ENCODE measurements around the gene PROCR.
"Not testable (repeated sequence)": the region's sequence is repeated elsewhere in the genome, so short reads cannot be mapped to it uniquely, and the experiment has no call there.

The PROCR gene

DNA sequence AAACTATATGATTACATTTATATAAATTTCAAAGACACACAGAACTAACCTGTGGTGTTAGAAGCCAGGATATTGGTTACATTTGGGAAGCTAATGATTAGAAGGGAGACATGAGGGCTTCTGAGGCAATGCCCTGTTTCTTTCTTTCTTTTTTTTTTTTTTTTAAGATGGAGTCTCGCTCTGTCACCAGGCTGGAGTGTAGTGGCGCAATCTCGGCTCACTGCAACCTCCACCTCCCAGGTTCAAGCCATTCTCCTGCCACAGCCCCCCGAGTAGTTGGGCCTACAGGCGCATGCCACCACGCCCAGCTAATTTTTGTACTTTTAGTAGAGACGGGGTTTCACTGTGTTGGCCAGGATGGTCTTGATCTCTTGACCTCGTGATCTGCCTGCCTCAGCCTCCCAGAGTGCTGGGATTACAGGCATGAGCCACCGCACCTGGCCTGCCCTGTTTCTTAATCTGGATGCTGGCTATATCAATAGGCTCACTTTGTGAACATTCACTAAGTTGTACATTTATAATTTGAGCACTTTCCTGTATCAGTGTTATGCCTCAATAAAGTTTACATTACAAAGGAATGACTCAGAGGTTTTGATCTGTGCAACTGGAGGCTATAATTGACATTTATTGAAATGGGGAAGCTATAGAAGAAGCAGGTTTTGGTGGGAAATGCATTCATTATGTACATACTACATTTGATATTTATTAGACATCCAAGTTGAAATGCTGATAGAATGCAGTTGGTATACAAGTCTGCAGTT, 21.3 kb downstream of the PROCR start:
- DNase-seq (ENCODE audit: low spot score), result not testable (repeated sequence)

DNA sequence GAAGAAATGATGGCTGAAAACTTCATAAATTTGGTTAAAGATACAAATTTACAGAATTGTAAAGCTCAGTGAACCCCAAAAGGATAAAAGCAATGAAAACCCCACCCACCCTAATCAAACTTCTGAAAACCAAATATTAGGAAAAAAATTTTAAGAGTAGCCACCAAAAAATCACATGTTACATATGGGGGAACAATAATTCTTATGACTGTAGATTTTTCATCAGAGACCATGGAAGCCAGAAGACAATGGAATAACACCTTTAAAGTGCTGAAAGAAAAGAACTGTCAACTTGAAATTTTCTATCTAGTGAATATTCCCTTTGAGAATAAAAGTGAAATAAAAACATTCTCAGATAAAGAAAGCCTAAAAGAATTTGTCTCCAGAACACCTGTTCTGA, 24.4 kb downstream of the PROCR start:
- no peak for DNase-seq (ENCODE audit: low spot score)

DNA sequence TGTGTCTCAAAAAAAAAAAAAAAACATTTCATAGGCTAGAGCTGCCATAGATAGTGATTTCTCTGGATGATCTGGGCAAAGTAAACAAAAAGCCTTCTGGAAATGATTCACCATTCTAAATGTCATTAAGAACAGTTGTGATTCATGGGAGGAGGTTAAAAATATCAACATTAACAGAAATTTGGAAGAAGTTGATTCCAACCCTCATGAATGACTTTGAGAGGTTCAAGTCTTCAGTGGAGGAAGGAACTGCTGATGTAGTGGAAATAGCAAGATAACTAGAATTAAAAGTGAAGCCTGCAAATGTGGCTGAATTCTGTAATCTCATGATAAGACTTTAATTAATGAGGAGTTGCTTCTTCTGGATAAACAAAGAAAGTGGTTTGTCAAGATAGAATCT, 27.9 kb downstream of the PROCR start:
- peak; percentile 24 for DNase-seq (ENCODE audit: low spot score)

DNA sequence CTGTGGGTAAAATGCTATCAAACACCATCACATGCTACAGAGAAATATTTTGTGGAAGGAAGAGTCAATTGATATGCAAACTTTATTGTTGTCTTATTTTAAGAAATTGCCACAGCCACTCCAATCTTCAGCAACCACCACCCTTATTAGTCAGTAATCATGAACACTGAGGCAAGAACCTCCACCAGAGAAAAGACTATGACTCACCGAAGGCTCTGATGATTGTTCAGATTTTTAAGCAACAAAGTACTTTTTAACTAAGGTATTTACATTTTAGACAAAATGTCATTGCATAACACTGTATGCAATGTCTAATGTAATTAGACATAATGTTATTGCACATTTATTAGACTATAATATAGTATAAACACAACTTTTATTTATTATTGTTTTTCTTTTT, 28.4 kb downstream of the PROCR start:
- DNase-seq (ENCODE audit: low spot score), result peak; percentile 29

DNA sequence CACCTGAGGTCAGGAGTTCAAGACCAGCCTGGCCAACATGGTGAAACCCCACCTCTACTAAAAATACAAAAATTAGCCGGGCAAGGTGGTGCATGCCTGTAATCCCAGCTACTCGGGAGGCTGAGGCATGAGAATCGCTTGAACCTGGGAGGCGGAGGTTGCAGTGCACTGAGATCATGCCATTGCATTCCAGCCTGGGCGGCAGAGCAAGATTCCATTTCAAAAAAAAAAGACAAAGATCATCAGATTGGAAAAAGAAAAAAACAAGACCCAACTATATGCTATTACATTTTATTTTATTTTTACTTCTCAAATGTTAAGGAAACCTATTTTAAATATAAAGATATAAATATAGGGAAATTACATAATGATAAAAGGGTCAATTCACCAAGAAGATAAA, 29.6 kb downstream of the PROCR start:
- DNase-seq (ENCODE audit: low spot score), result not testable (repeated sequence)

DNA sequence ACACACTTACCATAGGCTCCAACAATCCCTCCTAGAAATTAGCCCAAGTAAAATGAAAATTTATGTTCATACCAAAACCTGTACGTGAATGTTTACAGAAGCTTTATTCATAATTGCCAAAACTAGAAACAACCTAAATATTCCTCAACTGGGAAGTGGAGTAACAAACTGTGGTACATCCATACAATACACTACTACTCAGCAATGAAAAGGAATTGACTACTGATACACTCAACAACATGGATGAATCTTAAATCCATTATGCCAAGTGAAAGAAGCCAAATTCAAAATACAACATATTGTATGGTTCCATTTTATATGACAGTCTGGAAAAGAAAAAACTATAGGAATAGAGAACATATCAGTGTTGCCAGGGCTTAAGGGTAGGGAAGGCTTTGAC, 34.9 kb downstream of the PROCR start:
- no peak for DNase-seq (ENCODE audit: low spot score)

DNA sequence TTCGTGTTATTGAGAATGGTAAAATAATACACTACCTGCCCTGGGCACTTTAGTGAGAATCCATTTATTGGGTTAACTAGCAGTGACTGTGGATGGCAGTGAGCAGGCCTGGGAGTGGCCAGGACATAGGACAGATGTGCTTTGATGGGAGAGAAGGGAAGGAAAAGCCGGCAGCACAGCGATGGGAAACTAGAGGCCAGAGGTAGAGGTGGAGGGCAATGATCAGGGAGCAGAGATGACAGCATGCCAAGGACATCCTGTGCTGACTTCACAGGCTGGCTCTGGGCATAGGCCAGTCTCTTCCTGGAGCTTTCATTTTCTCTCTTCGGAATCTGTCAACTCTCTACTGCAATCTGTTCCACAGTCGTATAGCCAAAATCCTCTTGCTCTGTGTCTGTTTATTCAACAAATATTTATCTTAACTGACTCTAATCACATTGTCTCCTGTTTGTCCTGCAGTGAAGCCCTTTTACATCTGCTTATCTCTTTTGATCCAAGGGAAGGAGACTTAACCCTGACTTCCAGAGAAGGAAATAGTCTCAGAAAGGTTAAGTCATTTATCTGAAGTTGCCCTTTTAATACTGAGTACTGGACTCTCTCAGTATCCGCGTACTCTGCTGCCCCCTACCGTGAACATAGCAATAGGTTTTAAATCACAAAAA, 36.2 kb downstream of the PROCR start:
- peak; percentile 91 for DNase-seq (ENCODE audit: low spot score)

DNA sequence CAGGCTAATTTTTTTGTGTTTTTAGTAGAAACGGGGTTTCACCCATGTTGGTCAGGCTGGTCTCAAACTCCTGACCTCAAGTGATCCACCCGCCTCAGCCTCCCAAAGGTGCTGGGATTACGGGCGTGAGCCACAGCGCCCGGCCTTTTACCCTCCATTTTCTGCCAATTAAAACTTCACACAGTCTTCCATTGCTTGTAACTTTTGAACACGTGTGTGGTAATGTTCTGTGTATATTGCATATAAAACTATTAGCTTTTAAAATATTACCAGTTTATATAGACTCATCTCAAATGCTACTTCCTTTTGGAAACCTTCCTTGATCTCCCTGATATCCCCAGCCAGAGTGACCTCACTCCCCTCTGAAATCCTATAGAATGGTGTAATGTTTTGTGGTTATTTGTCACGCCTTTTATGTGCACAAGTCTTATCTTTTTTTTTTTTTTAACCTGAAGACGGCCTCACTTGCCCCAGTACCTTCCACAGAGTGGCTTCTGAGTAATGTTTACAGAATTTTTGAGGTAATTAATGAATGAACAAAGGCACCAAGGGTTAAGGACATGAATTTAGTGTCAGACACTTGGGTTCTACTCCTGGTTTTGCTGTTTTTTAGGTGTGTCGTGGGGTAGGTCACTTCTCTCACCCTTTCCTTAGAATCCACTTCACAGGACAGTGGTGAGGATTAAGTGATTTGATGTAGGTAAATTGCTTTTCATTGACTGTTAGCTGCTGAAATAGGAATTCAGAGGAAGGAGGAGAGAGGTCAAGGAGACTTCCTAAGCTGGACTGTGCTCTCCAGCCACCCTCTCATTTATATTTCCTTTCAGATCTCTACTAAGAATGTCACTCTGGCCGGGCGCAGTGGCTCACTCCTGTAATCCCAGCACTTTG, 43.4 kb downstream of the PROCR start:
- DNase-seq (ENCODE audit: low spot score), result peak; percentile 65

DNA sequence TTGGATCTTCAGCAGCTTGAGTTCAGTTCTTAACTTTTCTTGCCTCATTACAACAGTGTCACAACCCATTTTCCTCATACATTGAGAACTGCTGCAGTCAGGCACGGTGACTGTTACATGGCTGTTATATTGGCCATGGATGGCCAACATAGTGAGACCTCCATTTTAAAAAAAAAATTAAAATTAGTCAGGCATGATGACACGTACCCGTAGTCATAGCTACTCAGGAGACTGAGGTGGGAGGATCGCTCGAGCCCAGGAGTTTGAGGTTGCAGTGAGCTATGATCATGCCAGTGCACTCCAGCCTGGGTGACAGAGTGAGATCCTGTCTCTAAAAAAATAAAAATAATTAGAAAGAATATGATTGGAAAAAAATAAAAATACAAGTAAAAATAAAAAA, 44.7 kb downstream of the PROCR start:
- DNase-seq (ENCODE audit: low spot score), result peak; percentile 49

DNA sequence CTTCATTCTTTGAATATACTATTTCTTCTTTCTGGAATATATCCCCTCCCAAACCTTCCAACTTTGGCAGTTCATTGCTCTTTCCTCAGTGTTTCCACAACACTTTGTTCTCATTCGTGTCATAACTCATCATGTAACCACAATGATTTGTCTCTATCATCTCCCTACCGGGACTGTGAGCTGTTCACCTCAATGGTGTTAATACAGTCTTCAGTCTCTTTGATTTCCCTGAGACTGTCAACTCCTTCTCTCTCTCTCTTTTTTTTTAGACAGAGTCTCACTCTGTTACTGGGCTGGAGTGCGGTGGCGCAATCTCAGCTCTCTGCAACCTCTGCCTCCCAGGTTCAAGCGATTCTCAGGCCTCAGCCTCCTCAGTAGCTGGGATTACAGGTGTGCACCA, 52.1 kb downstream of the PROCR start:
- DNase-seq (ENCODE audit: low spot score), result no peak

DNA sequence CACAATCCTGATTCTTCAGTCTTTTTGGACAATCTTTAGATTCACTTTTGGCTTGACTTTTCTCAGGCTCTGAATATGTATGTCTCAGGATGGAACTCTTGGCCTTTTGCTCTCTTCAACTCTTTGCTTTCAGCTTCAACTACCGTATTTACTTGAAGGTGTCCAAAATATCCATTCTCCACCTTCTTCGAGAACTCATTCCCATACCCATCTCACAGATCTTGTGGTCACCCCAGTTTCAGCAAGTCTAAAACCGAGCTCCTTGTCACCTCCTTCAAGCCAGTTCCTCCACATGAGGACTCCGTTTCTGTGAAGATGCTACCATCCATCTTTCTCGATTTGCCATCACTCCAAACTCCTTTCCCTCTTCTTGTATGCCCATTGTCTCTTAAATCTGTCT, 52.7 kb downstream of the PROCR start:
- DNase-seq (ENCODE audit: low spot score), result no peak

DNA sequence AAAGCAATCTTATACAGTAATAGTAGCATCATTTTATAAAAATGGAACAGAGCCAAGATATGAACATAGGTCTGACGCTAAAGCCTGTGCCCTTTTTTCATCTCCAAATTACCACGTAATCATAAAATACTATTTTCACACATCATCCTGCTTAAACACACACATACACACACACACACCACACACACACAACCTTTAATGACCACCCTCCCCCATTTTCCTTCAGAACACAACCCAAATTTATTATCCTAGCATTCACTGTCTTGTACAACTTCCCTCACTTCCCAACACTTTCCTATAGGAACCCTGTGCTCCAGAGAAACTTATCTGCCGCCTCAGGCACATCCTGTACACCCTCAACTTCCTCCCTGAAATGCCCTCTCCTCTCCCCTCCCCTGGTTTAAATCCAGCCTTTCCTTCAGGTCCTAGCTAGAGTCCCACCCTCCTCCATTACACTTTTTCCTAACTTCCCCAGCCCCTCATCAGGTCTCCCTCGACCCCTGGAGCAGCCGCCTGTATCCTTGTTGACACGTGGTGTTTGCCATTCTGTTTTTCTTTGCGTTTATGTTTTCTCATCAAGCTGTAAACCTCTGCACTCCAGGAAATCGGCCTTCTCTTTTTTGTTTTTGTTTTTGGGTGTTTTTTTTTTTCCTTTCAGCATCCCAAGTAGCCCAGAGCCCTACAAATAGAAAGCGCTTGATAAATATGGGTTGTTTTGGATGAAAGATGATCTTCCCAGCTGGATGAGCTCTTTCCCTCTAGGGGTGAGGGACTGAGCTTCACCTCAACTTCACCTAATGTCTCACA, 53.6 kb downstream of the PROCR start:
- no peak for DNase-seq (ENCODE audit: low spot score)

DNA sequence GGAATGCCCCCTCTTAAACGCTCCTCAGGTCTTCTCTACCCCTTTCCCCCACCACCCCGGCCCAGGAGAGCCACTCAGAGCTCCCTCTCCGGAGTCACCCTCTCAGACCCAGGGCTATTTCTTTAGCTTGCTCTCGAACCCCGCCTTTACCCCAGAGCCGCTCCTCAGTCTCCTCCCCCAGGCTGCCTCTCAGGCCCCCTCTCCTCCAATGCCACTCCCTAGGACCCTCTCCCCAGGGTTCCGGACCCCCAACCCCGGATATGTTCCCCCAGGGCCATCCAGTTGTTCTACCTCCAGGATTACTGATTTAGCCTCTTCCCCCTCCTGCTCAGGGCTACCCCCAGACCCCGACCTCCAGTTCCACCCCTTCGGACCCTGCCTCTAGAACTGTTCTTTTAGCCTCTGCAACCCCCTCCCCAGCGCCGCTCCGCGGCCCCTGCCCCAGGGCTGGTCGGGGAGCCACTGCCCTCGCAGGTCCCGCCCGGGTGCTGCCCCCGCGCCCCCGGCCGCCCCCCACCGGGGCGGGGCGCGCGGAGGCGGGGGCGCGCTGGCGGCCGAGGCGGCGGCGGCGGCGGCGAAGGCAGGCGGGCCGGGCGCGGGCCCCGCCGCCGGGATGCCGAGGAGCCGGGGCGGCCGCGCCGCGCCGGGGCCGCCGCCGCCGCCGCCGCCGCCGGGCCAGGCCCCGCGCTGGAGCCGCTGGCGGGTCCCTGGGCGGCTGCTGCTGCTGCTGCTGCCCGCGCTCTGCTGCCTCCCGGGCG, 54.4 kb downstream of the PROCR start, which contains the start of gene MMP24:
MMP24 (plus strand) TSS at position 565 of the 758 bp plus-strand sequence; CDS start at position 614, 49 bp downstream.
- no peak for DNase-seq (ENCODE audit: low spot score)
